Breast epithelium (tissue), 3 donors: ENCODE data around the gene SLC39A11.

Source experiments
- CTCF ChIP-seq, 3 donors: fragments of 450-650 bp; IDR thresholded peaks; one replicate each; pipeline ENCODE4 v1.5.1; 2016 to 2017; ENCODE audit warnings: antibody characterized with exemption in 3 of 3, mild to moderate bottlenecking in 3 of 3, moderate library complexity in 3 of 3
- POLR2AphosphoS5 ChIP-seq, 3 donors: sonication (generic); formaldehyde crosslinking; IDR thresholded peaks; one replicate each; pipeline ENCODE4 v1.6.1; 2017; ENCODE audit warnings: antibody characterized with exemption in 3 of 3

- TF ChIP-seq CTCF (IDR thresholded peaks at IDR 0.05), result no peak
- TF ChIP-seq POLR2AphosphoS5 (IDR thresholded peaks at IDR 0.05), result no peak
Observed at GRCh38 chr17:73057196-73057595, 35.3 kb downstream of the SLC39A11 start.
